CD4-positive, CD25-positive, alpha-beta regulatory T cell (primary cell): ENCODE data around the gene OR2H1. TPM values are rescaled to one million over a fixed set of nuclear protein-coding genes. Genes with fewer than 3 reads are reported as not detected.
"Not testable (repeated sequence)": the region's sequence is repeated elsewhere in the genome, so short reads cannot be mapped to it uniquely, and the experiment has no call there.

Experiments used
- ATAC-seq, 2 donors: fragments of 150-1000 bp; cut with Tn5 transposase; one replicate each; pipeline ENCODE4 v1.10.0; 2021; ENCODE audit warnings: low read depth in 2 of 2, moderate number of reproducible peaks in 2 of 2, moderate library complexity in 1 of 2
- DNase-seq, 3 donors: peaks; one replicate each; pipeline versions ENCODE4 v3.0.0 to v3.0.0-alpha.2; 2012 to 2022; ENCODE audit warnings: mixed read lengths in 1 of 3
- H3K27ac ChIP-seq: one replicate; pipeline ENCODE4 v1.7.0; 2013; ENCODE audit warnings: mild to moderate bottlenecking, low read length; ENCODE audit not compliant: insufficient read depth, poor library complexity, severe bottlenecking
- H3K27me3 ChIP-seq: one replicate; pipeline ENCODE4 v1.7.0; 2013; ENCODE audit warnings: low read length; ENCODE audit not compliant: control insufficient read depth, insufficient read depth
- H3K36me3 ChIP-seq: one replicate; pipeline ENCODE4 v1.7.0; 2013; ENCODE audit warnings: mild to moderate bottlenecking, low read length, moderate library complexity; ENCODE audit not compliant: control insufficient read depth, insufficient read depth
- H3K4me1 ChIP-seq: 2 replicates; pipeline ENCODE4 v1.7.0; 2013; ENCODE audit warnings: mild to moderate bottlenecking, low read length; ENCODE audit not compliant: insufficient read depth, control insufficient read depth, poor library complexity, severe bottlenecking
- H3K4me3 ChIP-seq: one replicate; pipeline ENCODE4 v1.7.0; 2013; ENCODE audit warnings: low read depth, mild to moderate bottlenecking, low read length, moderate library complexity
- H3K9me3 ChIP-seq, 2 experiments: 1 replicate in 1 of 2; 2 replicates in 1 of 2; pipeline ENCODE4 v1.7.0; 2013; ENCODE audit warnings: low read length in 2 of 2, mild to moderate bottlenecking in 1 of 2, moderate library complexity in 1 of 2; ENCODE audit not compliant: control insufficient read depth in 2 of 2
- H3K27ac Mint-ChIP-seq, 3 donors: one replicate each; pipeline ENCODE4 v1.8.0; 2020 to 2022; ENCODE audit warnings: mild to moderate bottlenecking in 3 of 3, mixed read lengths in 3 of 3, moderate library complexity in 2 of 3
- H3K27me3 Mint-ChIP-seq: one replicate; pipeline ENCODE4 v1.8.0; 2022; ENCODE audit warnings: mild to moderate bottlenecking, mixed read lengths
- H3K36me3 Mint-ChIP-seq: one replicate; pipeline ENCODE4 v1.8.0; 2020; ENCODE audit warnings: mixed read lengths
- H3K4me1 Mint-ChIP-seq, 4 donors: one replicate each; pipeline ENCODE4 v1.8.0; 2020 to 2022; ENCODE audit warnings: mixed read lengths in 4 of 4, mild to moderate bottlenecking in 1 of 4
- H3K4me3 Mint-ChIP-seq, 4 donors: one replicate each; pipeline ENCODE4 v1.8.0; 2020 to 2022; ENCODE audit warnings: mild to moderate bottlenecking in 4 of 4, mixed read lengths in 4 of 4, moderate library complexity in 3 of 4
- H3K9me3 Mint-ChIP-seq, 7 donors: one replicate each; pipeline ENCODE4 v1.8.0; 2020 to 2022; ENCODE audit warnings: mixed read lengths in 7 of 7, mild to moderate bottlenecking in 3 of 7, moderate library complexity in 2 of 7
- polyA plus RNA-seq, 4 donors: library from polyadenylated mRNA; unstranded; fragments of 300-500 nt; fragmentation: Illumina TruSeq; gene quantifications; one replicate each; pipeline ENCODE4 v1.2.3, GENCODE V29; 2021
- total RNA-seq: library from RNA; stranded (reverse); gene quantifications from one replicate; pipeline ENCODE4 v1.2.3, GENCODE V29; 2022

OR2H1 gene
- not detected for total RNA-seq
- polyA plus RNA-seq, result not detected

- Histone ChIP-seq H3K9me3 (no peaks in the 10 kb centered on the region), H3K27me3 (peaks cover 9% of the 10 kb centered on the region), H3K36me3 (no peaks in the 10 kb centered on the region), H3K27ac (no peak within 1 kb of the TSS), H3K4me1 (no peaks in the 10 kb centered on the region), H3K4me3 (no peak within 1 kb of the TSS)
- no peaks in the 10 kb centered on the region for H3K36me3 Mint-ChIP-seq
- H3K4me3 Mint-ChIP-seq, result no peak within 1 kb of the TSS
- no peaks in the 10 kb centered on the region for H3K4me1 Mint-ChIP-seq
- peaks cover 16% of the 10 kb centered on the region for H3K27me3 Mint-ChIP-seq
- peaks cover 0 to 3% (median 0%) of the 10 kb centered on the region in 7 donors for H3K9me3 Mint-ChIP-seq
- H3K27ac Mint-ChIP-seq, result no peak within 1 kb of the TSS
- DNase-seq, result no peak
- ATAC-seq, result no peak
Measured at GRCh38 chr6:29456971-29457370, at the start of gene OR2H1, which contains the start of gene OR11A1. Gene OR2H1 (plus strand): TSS chr6:29457155. CDS start chr6:29461770, 4,615 bp downstream. Gene OR11A1 (minus strand): TSS chr6:29457071. CDS start chr6:29427641, 29,430 bp downstream.

GRCh38 chr6:29414588-29414987, 42.4 kb upstream of the OR2H1 start, which contains the start of gene OR12D1:
Gene OR12D1 (plus strand): TSS chr6:29414928.
- H3K36me3 Mint-ChIP-seq, result no peaks in the 10 kb centered on the region
- no peak within 1 kb of the TSS for H3K27ac Mint-ChIP-seq
- H3K27me3 Mint-ChIP-seq, result peaks cover 26% of the 10 kb centered on the region
- no peaks in the 10 kb centered on the region for H3K4me1 Mint-ChIP-seq
- peaks cover 0 to 3% of the 10 kb centered on the region in 2 experiments for H3K9me3 ChIP-seq
- no peak within 1 kb of the TSS for H3K4me3 ChIP-seq
- H3K36me3 ChIP-seq, result no peaks in the 10 kb centered on the region
- no peak within 1 kb of the TSS for H3K27ac ChIP-seq
- DNase-seq, result no peak
- ATAC-seq, result no peak
- no peaks in the 10 kb centered on the region for H3K4me1 ChIP-seq
- peaks cover 2% of the 10 kb centered on the region for H3K27me3 ChIP-seq
- peaks cover 1 to 17% (median 11%) of the 10 kb centered on the region in 7 donors for H3K9me3 Mint-ChIP-seq
- H3K4me3 Mint-ChIP-seq, result no peak within 1 kb of the TSS

- Mint-ChIP-seq H3K4me3 (no peak overlapping the region), H3K27me3 (peaks cover 40% of the 10 kb centered on the region), H3K9me3 (peaks cover 0 to 7% (median 0%) of the 10 kb centered on the region in 7 donors), H3K4me1 (no peaks in the 10 kb centered on the region), H3K36me3 (no peaks in the 10 kb centered on the region), H3K27ac (no peak overlapping the region)
- Histone ChIP-seq H3K4me1 (no peaks in the 10 kb centered on the region), H3K27ac (no peak overlapping the region), H3K9me3 (no peaks in the 10 kb centered on the region), H3K4me3 (no peak overlapping the region), H3K36me3 (no peaks in the 10 kb centered on the region), H3K27me3 (peaks cover 4% of the 10 kb centered on the region)
- DNase-seq (no peak), ATAC-seq (no peak)
Measured at GRCh38 chr6:29419516-29419915, 37.4 kb upstream of the OR2H1 start.

- Histone ChIP-seq H3K27ac (no peak overlapping the region), H3K4me3 (no peak overlapping the region), H3K27me3 (peaks cover 11% of the 10 kb centered on the region), H3K9me3 (no peaks in the 10 kb centered on the region), H3K4me1 (no peaks in the 10 kb centered on the region), H3K36me3 (no peaks in the 10 kb centered on the region)
- no peak overlapping the region for H3K4me3 Mint-ChIP-seq
- ATAC-seq (no peak), DNase-seq (no peak)
- peaks cover 0 to 5% (median 0%) of the 10 kb centered on the region in 7 donors for H3K9me3 Mint-ChIP-seq
- peaks cover 48% of the 10 kb centered on the region for H3K27me3 Mint-ChIP-seq
- no peaks in the 10 kb centered on the region for H3K36me3 Mint-ChIP-seq
- H3K4me1 Mint-ChIP-seq, result peaks cover 0 to 2% (median 0%) of the 10 kb centered on the region in 4 donors
- no peak overlapping the region for H3K27ac Mint-ChIP-seq
Measured at GRCh38 chr6:29424168-29424567, 32.8 kb upstream of the OR2H1 start.

GRCh38 chr6:29424575-29424974, 32.4 kb upstream of the OR2H1 start:
- DNase-seq (peak in 1 of 3 donors; percentile 0), ATAC-seq (no peak)
- no peaks in the 10 kb centered on the region for H3K36me3 ChIP-seq
- Mint-ChIP-seq H3K4me1 (peaks cover 0 to 2% (median 0%) of the 10 kb centered on the region in 4 donors), H3K27me3 (peaks cover 45% of the 10 kb centered on the region), H3K36me3 (no peaks in the 10 kb centered on the region), H3K9me3 (peaks cover 0 to 5% (median 0%) of the 10 kb centered on the region in 7 donors), H3K4me3 (no peak overlapping the region), H3K27ac (no peak overlapping the region)
- H3K27me3 ChIP-seq, result peaks cover 11% of the 10 kb centered on the region
- no peaks in the 10 kb centered on the region for H3K4me1 ChIP-seq
- no peak overlapping the region for H3K4me3 ChIP-seq
- no peak overlapping the region for H3K27ac ChIP-seq
- H3K9me3 ChIP-seq, result no peaks in the 10 kb centered on the region

- H3K27ac Mint-ChIP-seq, result no peak overlapping the region
- H3K36me3 Mint-ChIP-seq, result no peaks in the 10 kb centered on the region
Measured at GRCh38 chr6:29425075-29425474, 31.9 kb upstream of the OR2H1 start.

GRCh38 chr6:29426654-29427053, 30.3 kb upstream of the OR2H1 start:
- Mint-ChIP-seq H3K27ac (no peak overlapping the region), H3K4me3 (no peak overlapping the region), H3K9me3 (peaks cover 0 to 1% (median 0%) of the 10 kb centered on the region in 7 donors), H3K4me1 (peaks cover 0 to 2% (median 0%) of the 10 kb centered on the region in 4 donors), H3K36me3 (no peaks in the 10 kb centered on the region), H3K27me3 (peaks cover 30% of the 10 kb centered on the region)
- H3K36me3 ChIP-seq, result no peaks in the 10 kb centered on the region
- DNase-seq, result no peak
- H3K4me3 ChIP-seq, result no peak overlapping the region
- no peaks in the 10 kb centered on the region for H3K4me1 ChIP-seq
- no peaks in the 10 kb centered on the region for H3K9me3 ChIP-seq
- peaks cover 11% of the 10 kb centered on the region for H3K27me3 ChIP-seq
- H3K27ac ChIP-seq, result no peak overlapping the region
- no peak for ATAC-seq

More at GRCh38 chr6:29425075-29425474, 31.9 kb upstream of the OR2H1 start:
- Histone ChIP-seq H3K4me1 (no peaks in the 10 kb centered on the region), H3K9me3 (no peaks in the 10 kb centered on the region), H3K4me3 (no peak overlapping the region), H3K27ac (no peak overlapping the region), H3K36me3 (no peaks in the 10 kb centered on the region), H3K27me3 (peaks cover 11% of the 10 kb centered on the region)
- H3K4me1 Mint-ChIP-seq, result peaks cover 0 to 2% (median 0%) of the 10 kb centered on the region in 4 donors
- H3K9me3 Mint-ChIP-seq, result peaks cover 0 to 5% (median 0%) of the 10 kb centered on the region in 7 donors
- H3K27me3 Mint-ChIP-seq, result peaks cover 40% of the 10 kb centered on the region
- no peak for DNase-seq
- no peak overlapping the region for H3K4me3 Mint-ChIP-seq
- no peak for ATAC-seq

- not testable (repeated sequence) for H3K27ac ChIP-seq, H3K9me3 Mint-ChIP-seq, H3K36me3 Mint-ChIP-seq, ATAC-seq, H3K4me1 Mint-ChIP-seq, H3K4me3 Mint-ChIP-seq, DNase-seq, H3K27ac Mint-ChIP-seq, H3K9me3 ChIP-seq, H3K4me3 ChIP-seq, H3K4me1 ChIP-seq, H3K36me3 ChIP-seq
- peaks cover 10% of the 10 kb centered on the region for H3K27me3 ChIP-seq
- peaks cover 27% of the 10 kb centered on the region for H3K27me3 Mint-ChIP-seq
Measured at GRCh38 chr6:29436730-29437129, 20.2 kb upstream of the OR2H1 start.
